Measurements from ENCODE around the gene FHL2.

GRCh38 chr2:105417857-105418436, 19.1 kb upstream of the FHL2 start:
- TF ChIP-seq POLR2A (IDR thresholded peaks at IDR 0.05; ENCODE audit: low read length) (no peak), GATA1 (IDR thresholded peaks at IDR 0.05; ENCODE audit: low read depth, low read length) (no peak)

Data from erythroblast (primary cell).